HCT116 (cell line): ENCODE results near the gene ACSS1. TPM values are rescaled to one million over a fixed set of nuclear protein-coding genes. Genes with fewer than 3 reads are reported as not detected.

Experiments used
- ATAC-seq: fragments of 200-7000 bp; cut with Tn5 transposase; 2 replicates; pipeline ENCODE4 v1.9.1; 2020; ENCODE audit warnings: mild to moderate bottlenecking, moderate library complexity
- BruUV-seq: library from RNA; stranded (reverse); fragments of 400-500 nt; replicated peaks from 2 replicates; lab custom pipeline; 2021; lab: Mats Ljungman, UMichigan
- CTCF ChIA-PET: fragments of 300-600 bp; sonication (Branson Sonifier 250); formaldehyde crosslinking; loops from one replicate; lab custom pipeline; 2021; ENCODE audit warnings: antibody characterized with exemption; lab: Charles Lee
- POLR2A ChIA-PET: fragments of 300-600, 350-600 bp; sonication (Branson Sonifier 250); formaldehyde crosslinking; loops from one replicate; lab custom pipeline; 2021; ENCODE audit warnings: antibody characterized with exemption; lab: Charles Lee
- RAD21 ChIA-PET, 2 experiments: fragments of 300-600 bp; sonication (Branson Sonifier 250); formaldehyde crosslinking; loops; one replicate each; lab custom pipeline; 2023; ENCODE audit warnings: low total read pairs in 2 of 2; ENCODE audit not compliant: uncharacterized antibody in 2 of 2, unreplicated experiment in 2 of 2, low non-redundant PET in 1 of 2; lab: Charles Lee
- DNase-seq: peaks from one replicate; pipeline ENCODE4 v3.0.0-alpha.2; 2010; ENCODE audit warnings: low read depth, low spot score
- H2AFZ ChIP-seq: fragments of 200-600 bp; shearing (Covaris generic), sonication (generic); 2 replicates; pipeline ENCODE4 v1.6.1; 2017; ENCODE audit warnings: low read depth, mixed run types, mixed read lengths, antibody characterized with exemption, low read length; ENCODE audit not compliant: poor library complexity, severe bottlenecking
- H3K27ac ChIP-seq: 2 replicates; pipeline ENCODE4 v1.5.1; 2012; ENCODE audit warnings: low read depth, low read length
- H3K27me3 ChIP-seq: fragments of 200-600 bp; sonication (generic); 2 replicates; pipeline ENCODE4 v1.6.1; 2016; ENCODE audit warnings: mixed run types, low read length, mixed read lengths; ENCODE audit not compliant: insufficient read depth
- H3K36me3 ChIP-seq, 2 experiments: fragments of 200-500 bp in 1 of 2; fragments of 200-600 bp in 1 of 2; sonication (Bioruptor generic) in 1 of 2; sonication (generic) in 1 of 2; 2 replicates each; pipeline versions ENCODE4 v1.5.1 to v1.6.1; 2014 to 2016; ENCODE audit warnings: low read length in 2 of 2, inconsistent platforms in 1 of 2, mixed read lengths in 1 of 2, mixed run types in 1 of 2; ENCODE audit not compliant: insufficient read depth in 2 of 2, control insufficient read depth in 1 of 2
- H3K4me1 ChIP-seq, 2 experiments: fragments of 200-600 bp in 1 of 2; sonication (generic) in 1 of 2; 2 replicates each; pipeline versions ENCODE4 v1.5.1 to v1.6.1; 2012 to 2017; ENCODE audit warnings: low read length in 2 of 2, inconsistent platforms in 1 of 2, mild to moderate bottlenecking in 1 of 2, mixed read lengths in 1 of 2, mixed run types in 1 of 2, moderate library complexity in 1 of 2; ENCODE audit not compliant: insufficient read depth in 2 of 2, control insufficient read depth in 1 of 2
- H3K4me2 ChIP-seq: fragments of 200-600 bp; sonication (generic); 2 replicates; pipeline ENCODE4 v1.6.1; 2017; ENCODE audit warnings: mixed run types, low read length, mixed read lengths
- H3K4me3 ChIP-seq, 2 experiments: fragments of 200-600 bp in 1 of 2; sonication (generic) in 1 of 2; replicated peaks in 1 of 2; 2 replicates each; pipeline ENCODE4 v1.5.1; 2011 to 2016; ENCODE audit warnings: low read length in 2 of 2, control low read depth in 1 of 2, low read depth in 1 of 2, mild to moderate bottlenecking in 1 of 2, mixed read lengths in 1 of 2, mixed run types in 1 of 2
- H3K79me2 ChIP-seq: fragments of 200-600 bp; sonication (generic); 2 replicates; pipeline ENCODE4 v1.6.1; 2017; ENCODE audit warnings: mild to moderate bottlenecking, mixed run types, low read length, moderate library complexity, mixed read lengths; ENCODE audit not compliant: insufficient read depth
- H3K9ac ChIP-seq: fragments of 200-600 bp; sonication (generic); 2 replicates; pipeline ENCODE4 v1.6.1; 2016; ENCODE audit warnings: low read length, mixed read lengths
- H3K9me2 ChIP-seq: fragments of 200-600 bp; sonication (generic), shearing (Covaris generic); 2 replicates; pipeline ENCODE4 v1.6.1; 2017; ENCODE audit warnings: mixed run types, mild to moderate bottlenecking, moderate library complexity; ENCODE audit not compliant: insufficient read depth
- H3K9me3 ChIP-seq, 2 experiments: fragments of 200-500 bp in 1 of 2; fragments of 200-600 bp in 1 of 2; sonication (Bioruptor generic) in 1 of 2; sonication (generic) in 1 of 2; 2 replicates each; pipeline ENCODE4 v1.6.1; 2014 to 2017; ENCODE audit warnings: low read length in 2 of 2, mixed read lengths in 2 of 2, inconsistent platforms in 1 of 2, low read depth in 1 of 2, mild to moderate bottlenecking in 1 of 2, mixed run types in 1 of 2, moderate library complexity in 1 of 2; ENCODE audit not compliant: control insufficient read depth in 1 of 2, insufficient read depth in 1 of 2
- H4K20me1 ChIP-seq: fragments of 200-600 bp; sonication (generic), shearing (Covaris generic); 2 replicates; pipeline ENCODE4 v1.6.1; 2017; ENCODE audit warnings: mixed run types, mild to moderate bottlenecking, moderate library complexity; ENCODE audit not compliant: insufficient read depth
- CBX3 ChIP-seq: IDR thresholded peaks from 2 replicates; pipeline ENCODE4 v1.6.1; 2012; ENCODE audit warnings: low read depth
- CEBPB ChIP-seq: IDR thresholded peaks from 2 replicates; pipeline ENCODE4 v1.6.1; 2012; ENCODE audit warnings: low read depth
- EGR1 ChIP-seq: IDR thresholded peaks from 2 replicates; pipeline ENCODE4 v1.6.1; 2012; ENCODE audit warnings: low read depth
- POLR2A ChIP-seq: IDR thresholded peaks from 2 replicates; pipeline ENCODE4 v1.7.0; 2011; ENCODE audit warnings: borderline replicate concordance; ENCODE audit not compliant: insufficient read depth, insufficient read length; ENCODE audit errors: extremely low read depth
- POLR2AphosphoS5 ChIP-seq: IDR thresholded peaks from 2 replicates; pipeline ENCODE4 v1.6.1; 2011; ENCODE audit warnings: mild to moderate bottlenecking, low read depth, low read length, moderate library complexity
- RAD21 ChIP-seq: IDR thresholded peaks from 2 replicates; pipeline ENCODE4 v1.6.1; 2012; ENCODE audit warnings: low read depth, mild to moderate bottlenecking
- SP1 ChIP-seq: IDR thresholded peaks from 2 replicates; pipeline ENCODE4 v1.6.1; 2012; ENCODE audit warnings: low read depth
- SRF ChIP-seq: IDR thresholded peaks from 2 replicates; pipeline ENCODE4 v1.6.1; 2012; ENCODE audit warnings: low read depth
- YY1 ChIP-seq: IDR thresholded peaks from 2 replicates; pipeline ENCODE4 v1.6.1; 2011; ENCODE audit warnings: low read length, low read depth, moderate library complexity, mild to moderate bottlenecking; ENCODE audit not compliant: insufficient replicate concordance; ENCODE audit errors: extremely low read depth
- intact Hi-C: fragments of 100-400 bp; cut with micrococcal nuclease; formaldehyde crosslinking; loops from 2 replicates; pipeline ENCODE4 v1.10.0; 2022
- total RNA-seq: library from RNA; stranded (reverse); gene quantifications from one replicate; pipeline ENCODE4 v1.2.1, GENCODE V29; 2021; ENCODE audit not compliant: unreplicated experiment
- TF ChIP-seq, protein P1 (sequence below): IDR thresholded peaks from 2 replicates; pipeline ENCODE4 v1.6.1; 2012
- TF ChIP-seq, protein P2 (sequence below): IDR thresholded peaks from 2 replicates; pipeline ENCODE4 v1.6.1; 2011; ENCODE audit warnings: mild to moderate bottlenecking, low read length, moderate library complexity; ENCODE audit not compliant: insufficient replicate concordance; ENCODE audit errors: extremely low read depth
- TF ChIP-seq, protein P3 (sequence below): IDR thresholded peaks from 2 replicates; pipeline ENCODE4 v1.6.1; 2012; ENCODE audit warnings: low read depth

The ACSS1 gene
- total RNA-seq, 1 experiment from 2014 or later: 0.27 TPM

DNA sequence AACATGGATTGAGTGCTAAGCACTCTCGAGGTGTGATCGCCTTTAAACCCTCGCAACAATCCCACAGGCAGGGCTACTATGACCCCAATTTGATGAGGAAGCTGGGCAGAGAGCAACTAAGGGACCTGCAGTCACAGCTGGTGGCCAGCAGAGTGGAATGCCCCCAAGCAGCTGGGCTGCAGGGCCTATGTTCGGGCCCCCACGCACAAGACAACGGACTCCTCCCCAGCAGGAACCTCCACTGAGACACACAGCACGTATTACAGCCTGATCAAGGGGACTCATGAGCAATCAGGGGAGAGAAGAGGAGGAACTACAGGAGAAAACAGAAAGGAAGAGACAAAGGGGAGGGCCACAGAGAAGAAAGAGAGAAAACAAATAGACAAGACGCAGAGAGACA is 87.2 kb downstream of the ACSS1 start:
- POLR2A ChIA-PET: no interaction called here
- ATAC-seq: no peak
- no peaks in the 10 kb centered on the region for H3K4me1 ChIP-seq
- no peak overlapping the region for H3K4me3 ChIP-seq
- no peaks in the 10 kb centered on the region for H3K27me3 ChIP-seq
- H3K4me2 ChIP-seq: no peak overlapping the region
- no peaks in the 10 kb centered on the region for H3K9me2 ChIP-seq
- intact Hi-C loops: no loop called here
- peaks cover 11% of the 10 kb centered on the region for H3K79me2 ChIP-seq
- no peak for DNase-seq
- no peak for TF ChIP-seq POLR2AphosphoS5
- no peak for TF ChIP-seq SRF
- TF ChIP-seq, all 23 proteins: peak for 0
- ChIA-PET RAD21 (no interaction called here), CTCF (no interaction called here)
- peaks cover 22 to 27% of the 10 kb centered on the region in 2 experiments for H3K36me3 ChIP-seq
- BruUV-seq: no TSS peak
- H3K9ac ChIP-seq: no peak overlapping the region
- no peaks in the 10 kb centered on the region for H3K9me3 ChIP-seq
- H4K20me1 ChIP-seq: no peaks in the 10 kb centered on the region
- H2AFZ ChIP-seq: no peak overlapping the region
- no peak overlapping the region for H3K27ac ChIP-seq

DNA sequence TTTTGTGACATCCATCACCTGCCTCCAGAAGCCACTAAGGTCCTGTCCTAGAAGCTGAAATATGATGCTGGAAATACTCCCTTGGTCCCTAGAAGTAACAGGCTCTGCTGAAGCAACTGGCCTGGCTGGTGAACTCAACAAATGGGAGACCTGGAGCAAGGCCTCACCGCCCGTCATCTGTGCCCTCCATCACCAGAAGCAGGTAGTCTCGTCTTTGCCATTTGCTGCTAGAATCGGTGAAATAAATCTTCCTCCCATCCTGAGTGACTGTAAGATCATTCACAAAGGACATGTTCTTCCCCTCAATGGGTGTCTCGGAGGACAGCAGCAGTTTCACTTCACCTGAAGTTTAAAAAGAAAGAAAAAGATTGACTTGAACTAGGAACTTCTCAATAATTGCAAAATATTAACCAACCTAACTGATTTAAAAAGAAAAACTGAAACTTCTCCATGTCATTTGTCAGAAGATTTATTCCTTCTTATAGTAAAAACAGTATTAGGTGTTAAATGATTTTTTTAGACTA is 87.8 kb downstream of the ACSS1 start:
- Histone ChIP-seq H3K4me1 (no peaks in the 10 kb centered on the region), H3K9me2 (no peaks in the 10 kb centered on the region), H3K9me3 (no peaks in the 10 kb centered on the region), H3K9ac (no peak overlapping the region), H3K36me3 (peaks cover 22 to 30% of the 10 kb centered on the region in 2 experiments), H2AFZ (no peak overlapping the region), H4K20me1 (no peaks in the 10 kb centered on the region), H3K27ac (no peak overlapping the region), H3K27me3 (no peaks in the 10 kb centered on the region), H3K4me2 (no peak overlapping the region), H3K4me3 (no peak overlapping the region), H3K79me2 (peaks cover 7% of the 10 kb centered on the region; the same call in 1 of the 2 replicates)
- ATAC-seq: no peak
- ChIA-PET POLR2A (no interaction called here), RAD21 (no interaction called here), CTCF (no interaction called here)
- DNase-seq: no peak
- intact Hi-C loops: no loop called here
- no TSS peak for BruUV-seq
- TF ChIP-seq, protein P1, sequence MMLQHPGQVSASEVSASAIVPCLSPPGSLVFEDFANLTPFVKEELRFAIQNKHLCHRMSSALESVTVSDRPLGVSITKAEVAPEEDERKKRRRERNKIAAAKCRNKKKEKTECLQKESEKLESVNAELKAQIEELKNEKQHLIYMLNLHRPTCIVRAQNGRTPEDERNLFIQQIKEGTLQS: no peak
- TF ChIP-seq CEBPB: no peak
- TF ChIP-seq POLR2A: no peak
- TF ChIP-seq RAD21: no peak
- no peak for TF ChIP-seq POLR2AphosphoS5
- no peak for TF ChIP-seq EGR1
- no peak for TF ChIP-seq CBX3
- TF ChIP-seq SP1: no peak
- TF ChIP-seq, protein P2, sequence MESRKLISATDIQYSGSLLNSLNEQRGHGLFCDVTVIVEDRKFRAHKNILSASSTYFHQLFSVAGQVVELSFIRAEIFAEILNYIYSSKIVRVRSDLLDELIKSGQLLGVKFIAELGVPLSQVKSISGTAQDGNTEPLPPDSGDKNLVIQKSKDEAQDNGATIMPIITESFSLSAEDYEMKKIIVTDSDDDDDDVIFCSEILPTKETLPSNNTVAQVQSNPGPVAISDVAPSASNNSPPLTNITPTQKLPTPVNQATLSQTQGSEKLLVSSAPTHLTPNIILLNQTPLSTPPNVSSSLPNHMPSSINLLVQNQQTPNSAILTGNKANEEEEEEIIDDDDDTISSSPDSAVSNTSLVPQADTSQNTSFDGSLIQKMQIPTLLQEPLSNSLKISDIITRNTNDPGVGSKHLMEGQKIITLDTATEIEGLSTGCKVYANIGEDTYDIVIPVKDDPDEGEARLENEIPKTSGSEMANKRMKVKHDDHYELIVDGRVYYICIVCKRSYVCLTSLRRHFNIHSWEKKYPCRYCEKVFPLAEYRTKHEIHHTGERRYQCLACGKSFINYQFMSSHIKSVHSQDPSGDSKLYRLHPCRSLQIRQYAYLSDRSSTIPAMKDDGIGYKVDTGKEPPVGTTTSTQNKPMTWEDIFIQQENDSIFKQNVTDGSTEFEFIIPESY: no peak
- no peak for TF ChIP-seq SRF
- no peak for TF ChIP-seq YY1
- TF ChIP-seq, protein P3, sequence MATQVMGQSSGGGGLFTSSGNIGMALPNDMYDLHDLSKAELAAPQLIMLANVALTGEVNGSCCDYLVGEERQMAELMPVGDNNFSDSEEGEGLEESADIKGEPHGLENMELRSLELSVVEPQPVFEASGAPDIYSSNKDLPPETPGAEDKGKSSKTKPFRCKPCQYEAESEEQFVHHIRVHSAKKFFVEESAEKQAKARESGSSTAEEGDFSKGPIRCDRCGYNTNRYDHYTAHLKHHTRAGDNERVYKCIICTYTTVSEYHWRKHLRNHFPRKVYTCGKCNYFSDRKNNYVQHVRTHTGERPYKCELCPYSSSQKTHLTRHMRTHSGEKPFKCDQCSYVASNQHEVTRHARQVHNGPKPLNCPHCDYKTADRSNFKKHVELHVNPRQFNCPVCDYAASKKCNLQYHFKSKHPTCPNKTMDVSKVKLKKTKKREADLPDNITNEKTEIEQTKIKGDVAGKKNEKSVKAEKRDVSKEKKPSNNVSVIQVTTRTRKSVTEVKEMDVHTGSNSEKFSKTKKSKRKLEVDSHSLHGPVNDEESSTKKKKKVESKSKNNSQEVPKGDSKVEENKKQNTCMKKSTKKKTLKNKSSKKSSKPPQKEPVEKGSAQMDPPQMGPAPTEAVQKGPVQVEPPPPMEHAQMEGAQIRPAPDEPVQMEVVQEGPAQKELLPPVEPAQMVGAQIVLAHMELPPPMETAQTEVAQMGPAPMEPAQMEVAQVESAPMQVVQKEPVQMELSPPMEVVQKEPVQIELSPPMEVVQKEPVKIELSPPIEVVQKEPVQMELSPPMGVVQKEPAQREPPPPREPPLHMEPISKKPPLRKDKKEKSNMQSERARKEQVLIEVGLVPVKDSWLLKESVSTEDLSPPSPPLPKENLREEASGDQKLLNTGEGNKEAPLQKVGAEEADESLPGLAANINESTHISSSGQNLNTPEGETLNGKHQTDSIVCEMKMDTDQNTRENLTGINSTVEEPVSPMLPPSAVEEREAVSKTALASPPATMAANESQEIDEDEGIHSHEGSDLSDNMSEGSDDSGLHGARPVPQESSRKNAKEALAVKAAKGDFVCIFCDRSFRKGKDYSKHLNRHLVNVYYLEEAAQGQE: no peak
